T-helper 2 cell (primary cell): ENCODE results near the gene ANKRD60.

Source experiments
- DNase-seq, 5 experiments: peaks; one replicate each; pipeline versions ENCODE4 v3.0.0 to v3.0.0-alpha.2; 2012 to 2022

ANKRD60 gene

GRCh38 chr20:58243653-58244410 is 15.4 kb upstream of the ANKRD60 start:
- DNase-seq: no peak

GRCh38 chr20:58242824-58243223 is 14.4 kb upstream of the ANKRD60 start:
- DNase-seq: no peak

DNA sequence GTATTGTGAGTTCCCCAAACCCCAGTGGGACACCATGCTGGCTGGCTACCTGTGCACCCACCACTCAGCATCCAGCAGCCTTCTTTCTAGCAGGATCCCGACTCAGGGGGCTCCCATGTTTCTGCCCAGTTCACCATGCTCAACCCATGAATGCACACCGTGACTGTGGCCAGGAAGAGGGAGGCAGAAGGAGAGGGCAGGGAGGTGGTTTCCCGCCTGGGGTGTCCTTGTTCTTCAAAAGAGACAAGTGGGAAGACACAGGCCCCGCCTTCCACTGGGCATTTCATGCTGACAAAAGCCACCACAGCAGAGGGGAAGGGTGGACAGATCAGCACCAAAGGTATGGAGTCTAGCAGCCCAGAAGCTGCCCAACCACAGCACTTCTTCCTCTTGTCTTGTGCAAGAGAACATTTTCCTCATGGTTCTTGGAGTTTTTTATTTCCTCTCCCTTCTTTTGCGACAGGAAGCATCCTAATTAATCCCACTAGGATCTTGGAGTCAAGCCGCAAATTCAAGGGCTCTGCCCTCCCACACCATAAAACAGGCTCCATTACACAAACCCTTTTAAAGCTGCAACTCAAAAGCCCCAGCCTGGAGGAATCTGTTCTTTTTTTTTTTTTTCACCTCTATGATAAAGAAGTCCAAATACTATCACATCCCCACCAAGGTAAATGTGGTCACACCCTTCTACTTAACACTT is 13.5 kb upstream of the ANKRD60 start:
- no peak for DNase-seq

DNA sequence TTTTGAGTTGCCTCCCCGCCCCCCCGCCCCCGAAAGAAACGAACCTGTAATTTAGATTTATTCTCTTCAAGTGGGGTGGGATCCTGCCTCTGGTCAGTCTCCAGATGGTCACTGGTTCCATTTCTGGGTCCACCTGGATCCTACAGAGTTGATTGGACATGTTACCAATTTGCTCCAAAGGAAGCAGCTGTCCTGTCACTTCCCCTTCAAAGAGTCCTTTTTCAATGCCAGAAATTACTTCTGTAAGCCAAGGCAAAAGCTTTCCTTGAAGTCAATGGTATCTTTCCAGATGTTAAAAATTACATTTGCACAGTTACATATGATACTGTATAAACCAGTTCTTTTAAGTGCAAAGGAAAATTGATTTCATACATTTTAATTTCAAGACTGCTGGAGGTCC is 12.0 kb upstream of the ANKRD60 start:
- no peak for DNase-seq

GRCh38 chr20:58239216-58239615 is 10.8 kb upstream of the ANKRD60 start:
- no peak for DNase-seq

GRCh38 chr20:58238490-58238889 is 10.0 kb upstream of the ANKRD60 start:
- no peak for DNase-seq

GRCh38 chr20:58237318-58238132 is 9.1 kb upstream of the ANKRD60 start:
- DNase-seq: no peak

DNA sequence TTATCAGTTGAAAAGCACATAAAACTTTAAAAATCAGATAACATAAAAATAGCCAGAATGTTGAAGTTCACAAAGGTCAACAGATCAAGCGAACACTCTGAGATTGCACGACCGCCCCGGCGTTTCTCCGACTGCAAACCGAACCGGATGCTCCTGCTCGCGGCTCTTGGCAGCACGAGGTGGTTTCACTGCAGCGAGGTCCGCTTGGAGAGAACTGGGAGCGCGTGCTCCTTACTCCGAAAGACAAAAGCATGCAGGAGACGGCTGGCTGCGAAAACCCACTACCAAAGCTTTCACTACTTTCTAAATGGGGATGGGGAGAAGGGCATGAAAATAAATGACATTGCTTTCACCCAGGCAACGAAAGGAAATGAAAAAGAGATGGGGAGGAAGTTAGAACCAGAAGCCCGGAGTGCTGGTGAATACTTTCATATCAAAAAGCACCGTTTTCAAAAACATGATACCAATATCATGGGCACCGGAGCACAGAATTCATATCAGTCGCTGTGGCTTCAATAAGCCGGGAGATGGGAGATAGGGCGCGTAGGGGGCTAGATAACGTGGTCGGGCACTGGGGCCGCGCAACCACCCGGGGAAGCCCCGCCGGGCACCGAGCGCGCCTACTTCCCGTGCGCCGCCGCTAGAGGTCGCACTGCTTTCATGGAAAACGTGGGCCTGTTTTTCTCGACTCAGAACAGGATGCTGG is 8.3 kb upstream of the ANKRD60 start:
- DNase-seq: peak; percentile 64 to 83 (median 73)

DNA sequence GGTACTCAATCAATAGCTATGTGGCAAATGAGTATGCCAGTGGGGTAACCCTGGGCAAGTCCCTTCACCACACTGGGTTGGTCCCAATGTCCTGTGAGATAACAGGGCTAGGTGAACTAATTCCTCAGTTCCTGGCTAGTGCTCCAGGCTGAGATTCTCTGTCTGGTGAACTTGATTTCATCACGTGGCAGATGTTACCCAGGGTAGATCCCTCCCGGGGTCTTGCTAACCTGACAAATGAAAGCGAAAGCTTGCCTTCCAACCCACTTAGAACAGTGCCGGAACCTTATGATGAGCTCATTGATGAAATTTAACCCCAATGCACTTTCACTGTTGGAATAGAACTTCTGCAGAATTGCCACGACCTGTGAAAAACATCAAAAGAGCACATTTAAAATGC is 6.6 kb upstream of the ANKRD60 start:
- DNase-seq: peak in 2 of 5 experiments; percentile 7 to 42

DNA sequence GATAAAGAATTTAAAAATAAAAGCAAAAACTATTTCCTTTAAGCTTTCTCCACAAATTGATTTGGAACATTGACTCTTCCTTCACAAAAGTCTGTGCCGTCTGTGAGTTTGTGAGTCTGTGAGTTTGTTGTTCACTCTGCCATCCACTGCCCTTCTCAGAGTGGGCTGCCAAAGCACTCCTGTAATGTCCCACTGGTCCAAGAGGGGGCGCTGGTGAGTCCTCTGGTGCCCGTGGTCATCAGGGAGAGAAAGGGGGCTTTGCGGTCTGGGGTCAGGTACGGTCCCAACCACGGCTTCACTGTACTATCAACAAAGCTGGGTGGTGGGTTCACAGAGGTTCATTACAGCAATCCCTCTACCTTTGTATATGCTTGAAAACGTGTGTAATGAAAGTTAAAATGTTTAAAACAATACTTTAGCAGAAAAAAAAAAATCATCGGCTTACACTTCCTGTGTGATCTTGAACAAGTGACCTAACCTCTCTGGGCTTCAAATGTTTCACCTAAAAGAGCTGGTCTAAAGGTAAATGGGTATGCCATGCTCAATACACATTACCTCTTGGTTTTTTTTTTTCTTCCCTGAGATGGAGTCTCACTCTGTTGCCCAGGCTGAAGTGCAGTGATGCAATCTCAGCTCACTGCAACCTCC is 5.6 kb upstream of the ANKRD60 start:
- peak in 1 of 5 experiments; percentile 14 for DNase-seq

- DNase-seq: no peak
These were observed 4.9 kb upstream of the ANKRD60 start for GRCh38 chr20:58233393-58233792.

DNA sequence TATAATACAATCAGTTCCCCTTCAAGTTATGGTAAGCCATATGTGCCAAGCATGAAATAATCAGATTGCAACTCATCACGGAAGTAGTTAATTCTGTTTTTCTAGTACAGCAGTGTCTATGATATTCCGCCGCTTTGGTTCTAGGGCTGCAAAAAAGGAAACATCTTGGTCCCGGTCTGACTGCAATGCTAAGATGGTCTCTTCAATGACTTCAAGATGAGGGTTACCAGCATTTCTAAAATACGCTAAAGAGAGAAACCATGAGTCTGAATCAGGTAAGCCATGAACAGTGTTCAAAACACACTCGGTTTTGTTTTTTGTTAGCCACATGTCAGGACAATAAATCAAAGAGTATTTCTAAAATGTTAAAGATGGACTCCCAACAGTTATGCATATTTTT is 3.2 kb upstream of the ANKRD60 start:
- DNase-seq: peak in 1 of 5 experiments; percentile 37

- no peak for DNase-seq
These were observed 845 bp upstream of the ANKRD60 start for GRCh38 chr20:58229198-58229798.

DNA sequence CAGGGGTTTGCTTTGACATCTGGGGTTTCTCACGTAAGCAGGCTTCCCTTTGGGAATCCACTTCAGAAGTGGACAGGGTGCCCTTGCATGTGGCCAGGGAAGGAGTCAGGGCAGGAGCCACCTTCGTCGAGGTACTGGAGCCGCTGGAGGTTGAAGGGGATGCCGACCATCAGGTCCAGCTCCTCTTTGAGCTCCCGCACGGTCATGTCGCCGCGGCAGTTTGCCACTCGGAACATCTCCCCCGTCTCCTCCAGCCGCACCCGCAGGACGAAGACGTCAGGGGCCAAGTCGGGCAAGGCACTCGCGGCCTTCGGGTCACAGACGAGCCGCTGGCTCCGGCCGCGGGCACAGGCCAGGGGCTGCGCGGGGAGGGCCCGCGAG is 360 bp downstream of the ANKRD60 start:
- DNase-seq: no peak

DNA sequence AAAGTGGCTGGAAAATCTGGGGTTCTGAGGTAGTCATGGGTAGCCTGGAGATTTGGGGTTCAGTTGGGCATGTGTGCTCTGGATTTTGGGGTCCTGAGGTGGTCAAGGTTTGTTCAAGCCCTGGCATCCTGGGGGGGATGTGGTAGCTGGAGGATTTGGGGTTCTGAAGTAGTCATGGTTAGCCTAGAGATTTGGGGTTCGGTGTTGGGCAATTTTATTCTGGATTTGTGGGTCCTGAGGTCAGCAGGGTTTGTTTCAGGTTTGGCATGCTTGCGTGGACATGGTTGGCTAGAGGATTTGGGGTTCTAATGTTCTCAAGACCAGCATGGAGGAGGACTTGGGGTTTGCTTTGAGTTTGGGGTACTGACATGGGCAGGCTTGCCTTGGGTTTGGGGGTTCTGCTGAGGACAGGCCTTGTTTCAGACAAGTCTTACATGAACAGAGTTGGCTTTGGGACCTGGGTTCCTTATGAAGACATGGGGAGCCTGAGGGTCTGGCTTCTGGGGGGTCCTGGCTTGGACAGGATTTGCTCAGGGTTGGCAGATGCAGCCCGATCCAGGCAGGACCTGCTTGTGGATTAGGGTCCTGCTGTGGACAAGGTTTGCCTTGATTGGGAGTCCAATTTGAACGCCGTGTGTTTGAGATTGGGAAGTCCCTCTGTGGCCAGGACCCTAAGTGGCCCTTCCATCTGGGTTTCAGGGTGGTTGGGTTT is 906 bp downstream of the ANKRD60 start:
- no peak for DNase-seq

DNA sequence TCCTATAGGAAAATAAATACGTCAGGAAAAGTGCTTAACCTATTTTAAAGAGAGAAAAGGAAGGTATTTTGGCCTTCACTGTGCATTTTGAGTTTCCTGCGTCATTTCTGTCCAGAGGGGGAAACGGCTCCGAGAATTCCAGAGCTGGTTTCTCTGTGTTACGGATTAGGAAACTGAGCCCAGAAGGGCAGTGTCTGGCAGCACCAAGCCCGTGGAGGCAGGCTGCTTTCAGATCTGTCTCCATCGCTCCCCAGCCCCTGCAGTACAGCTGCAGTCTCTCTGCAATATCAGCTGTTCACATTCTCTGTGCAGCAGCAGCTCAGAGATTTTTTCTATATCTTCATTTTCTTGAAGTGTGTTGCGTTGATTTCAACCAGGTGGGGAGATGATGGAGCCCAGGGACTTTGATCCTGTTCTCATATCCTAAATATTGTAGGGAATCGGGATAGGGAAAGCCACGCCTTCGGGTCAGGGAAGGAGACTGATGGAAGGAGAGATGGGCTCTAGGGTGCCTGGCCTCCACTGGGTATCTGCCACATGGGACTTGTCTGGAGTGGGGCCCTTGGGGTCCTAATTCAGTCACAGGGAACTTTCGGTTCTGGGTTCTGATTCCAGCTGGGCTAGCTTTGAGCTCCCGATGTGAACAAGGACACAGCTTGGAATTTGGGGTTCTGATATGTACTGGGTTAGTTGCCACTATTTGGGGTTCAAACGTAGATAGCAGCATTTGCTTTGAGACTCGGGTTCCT is 2.8 kb downstream of the ANKRD60 start:
- DNase-seq: no peak

- DNase-seq: no peak
These were observed 3.5 kb downstream of the ANKRD60 start for GRCh38 chr20:58224974-58225373.

DNA sequence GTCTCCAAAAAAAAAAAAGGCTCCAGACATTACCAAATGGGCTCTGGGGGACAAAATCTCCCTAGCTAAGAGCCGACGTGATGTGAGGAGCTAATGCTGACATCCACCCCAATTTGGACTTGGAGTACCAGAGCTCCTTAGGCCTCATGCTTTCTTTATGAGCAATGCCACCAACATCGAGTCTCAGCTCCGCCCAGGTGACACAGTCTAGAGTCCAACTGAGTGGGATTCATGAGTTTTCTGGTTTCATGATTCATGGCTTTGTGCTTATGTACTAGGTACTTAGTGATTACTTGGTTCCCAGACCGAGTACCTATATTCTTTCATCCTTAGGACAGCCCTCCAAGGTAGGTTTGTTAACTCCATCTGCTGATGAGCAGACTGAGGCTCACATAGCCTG is 4.4 kb downstream of the ANKRD60 start:
- no peak for DNase-seq

- DNase-seq: no peak
These were observed 5.0 kb downstream of the ANKRD60 start for GRCh38 chr20:58223358-58223941.

DNA sequence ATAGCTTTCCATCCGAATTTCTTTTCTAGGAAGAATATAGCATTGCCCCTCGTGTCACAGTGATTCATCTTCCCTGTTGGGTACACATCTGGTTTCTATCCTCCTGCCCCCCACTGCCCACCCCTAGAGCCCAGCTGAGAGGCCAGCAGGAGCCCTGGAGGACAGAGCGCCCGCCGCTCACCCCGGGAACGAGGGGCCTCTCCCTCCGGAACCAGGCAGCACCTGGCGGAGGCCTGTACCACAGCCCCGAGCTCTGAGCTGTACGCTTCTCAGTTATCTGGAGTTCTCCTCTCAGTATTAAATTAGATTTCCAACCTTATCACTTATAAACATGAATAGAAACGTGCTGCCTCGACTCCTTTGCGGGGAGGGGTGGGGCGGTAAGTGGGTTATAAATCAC is 6.0 kb downstream of the ANKRD60 start:
- no peak for DNase-seq
